Loucy (cell line): ENCODE results near the gene GNAQ.

Experiments
- H2AFZ ChIP-seq: fragments of 200-600 bp; sonication (generic); 2 replicates; pipeline ENCODE4 v1.6.0; 2016; ENCODE audit warnings: antibody characterized with exemption, mild to moderate bottlenecking, low read length, moderate library complexity
- H3F3A ChIP-seq: fragments of 200-600 bp; 2 replicates; pipeline ENCODE4 v1.6.0; 2016; ENCODE audit warnings: antibody characterized with exemption, low read depth, mild to moderate bottlenecking
- H3K27me3 ChIP-seq: fragments of 200-600 bp; sonication (generic); 2 replicates; pipeline ENCODE4 v1.6.1; 2014; ENCODE audit warnings: low read length, mild to moderate bottlenecking; ENCODE audit not compliant: insufficient read depth, poor library complexity, severe bottlenecking
- H3K36me3 ChIP-seq: fragments of 200-600 bp; sonication (generic); 2 replicates; pipeline ENCODE4 v1.6.1; 2016; ENCODE audit warnings: low read length; ENCODE audit not compliant: insufficient read depth
- H3K4me1 ChIP-seq: fragments of 200-600 bp; sonication (generic); 2 replicates; pipeline ENCODE4 v1.5.1; 2014; ENCODE audit warnings: low read length, mild to moderate bottlenecking; ENCODE audit not compliant: insufficient read depth, poor library complexity, severe bottlenecking
- H3K4me2 ChIP-seq: fragments of 200-600 bp; sonication (generic); 2 replicates; pipeline ENCODE4 v1.6.0; 2014; ENCODE audit warnings: antibody characterized with exemption, low read length, low read depth, mild to moderate bottlenecking; ENCODE audit not compliant: poor library complexity, severe bottlenecking
- H3K4me3 ChIP-seq: fragments of 200-600 bp; sonication (generic); 2 replicates; pipeline ENCODE4 v1.5.1; 2014; ENCODE audit warnings: low read length, mild to moderate bottlenecking, mixed read lengths; ENCODE audit not compliant: poor library complexity, severe bottlenecking
- H3K79me2 ChIP-seq: fragments of 200-600 bp; sonication (generic); 2 replicates; pipeline ENCODE4 v1.6.1; 2014; ENCODE audit warnings: low read length; ENCODE audit not compliant: insufficient read depth
- H3K9ac ChIP-seq: fragments of 200-600 bp; sonication (generic); 2 replicates; pipeline ENCODE4 v1.6.0; 2014; ENCODE audit warnings: mild to moderate bottlenecking, low read depth, low read length, moderate library complexity; ENCODE audit not compliant: poor library complexity, severe bottlenecking
- H3K9me2 ChIP-seq: fragments of 200-600 bp; sonication (generic); replicated peaks from 2 replicates; pipeline ENCODE4 v1.6.1; 2016; ENCODE audit warnings: low read depth, low read length, mixed read lengths
- H3K9me3 ChIP-seq: fragments of 200-600 bp; sonication (generic); 2 replicates; pipeline ENCODE4 v1.6.1; 2014; ENCODE audit warnings: mild to moderate bottlenecking, antibody characterized with exemption, low read length, low read depth; ENCODE audit not compliant: insufficient read depth
- H4K20me1 ChIP-seq: fragments of 200-600 bp; sonication (generic); 2 replicates; pipeline ENCODE4 v1.6.0; 2014; ENCODE audit warnings: antibody characterized with exemption, low read length, mild to moderate bottlenecking; ENCODE audit not compliant: insufficient read depth, poor library complexity, severe bottlenecking
- EZH2phosphoT487 ChIP-seq: fragments of 200-600 bp; IDR thresholded peaks from 2 replicates; pipeline ENCODE4 v1.6.1; 2018; ENCODE audit warnings: antibody characterized with exemption, mild to moderate bottlenecking, moderate library complexity, borderline replicate concordance
- TF ChIP-seq, protein P1 (sequence below): fragments of 200-600 bp; sonication (generic); conservative IDR thresholded peaks from 2 replicates; pipeline ENCODE4 v1.5.1; 2014; ENCODE audit warnings: mild to moderate bottlenecking, antibody characterized with exemption, low read length

The GNAQ gene

GRCh38 chr9:77677397-77677796 lies 354.2 kb downstream of the GNAQ start:
- H3K79me2 ChIP-seq: no peaks in the 10 kb centered on the region
- H3K4me1 ChIP-seq: no peaks in the 10 kb centered on the region
- no peaks in the 10 kb centered on the region for H3K9me2 ChIP-seq
- no peak overlapping the region for H3K9ac ChIP-seq
- H2AFZ ChIP-seq: no peak overlapping the region
- H3F3A ChIP-seq: no peaks in the 10 kb centered on the region
- no peaks in the 10 kb centered on the region for H3K9me3 ChIP-seq
- H3K27me3 ChIP-seq: no peaks in the 10 kb centered on the region
- TF ChIP-seq EZH2phosphoT487: no peak
- TF ChIP-seq, protein P1, sequence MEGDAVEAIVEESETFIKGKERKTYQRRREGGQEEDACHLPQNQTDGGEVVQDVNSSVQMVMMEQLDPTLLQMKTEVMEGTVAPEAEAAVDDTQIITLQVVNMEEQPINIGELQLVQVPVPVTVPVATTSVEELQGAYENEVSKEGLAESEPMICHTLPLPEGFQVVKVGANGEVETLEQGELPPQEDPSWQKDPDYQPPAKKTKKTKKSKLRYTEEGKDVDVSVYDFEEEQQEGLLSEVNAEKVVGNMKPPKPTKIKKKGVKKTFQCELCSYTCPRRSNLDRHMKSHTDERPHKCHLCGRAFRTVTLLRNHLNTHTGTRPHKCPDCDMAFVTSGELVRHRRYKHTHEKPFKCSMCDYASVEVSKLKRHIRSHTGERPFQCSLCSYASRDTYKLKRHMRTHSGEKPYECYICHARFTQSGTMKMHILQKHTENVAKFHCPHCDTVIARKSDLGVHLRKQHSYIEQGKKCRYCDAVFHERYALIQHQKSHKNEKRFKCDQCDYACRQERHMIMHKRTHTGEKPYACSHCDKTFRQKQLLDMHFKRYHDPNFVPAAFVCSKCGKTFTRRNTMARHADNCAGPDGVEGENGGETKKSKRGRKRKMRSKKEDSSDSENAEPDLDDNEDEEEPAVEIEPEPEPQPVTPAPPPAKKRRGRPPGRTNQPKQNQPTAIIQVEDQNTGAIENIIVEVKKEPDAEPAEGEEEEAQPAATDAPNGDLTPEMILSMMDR: no peak
- no peak overlapping the region for H3K4me2 ChIP-seq
- no peaks in the 10 kb centered on the region for H3K36me3 ChIP-seq
- H4K20me1 ChIP-seq: no peaks in the 10 kb centered on the region
- H3K4me3 ChIP-seq: no peak overlapping the region

DNA sequence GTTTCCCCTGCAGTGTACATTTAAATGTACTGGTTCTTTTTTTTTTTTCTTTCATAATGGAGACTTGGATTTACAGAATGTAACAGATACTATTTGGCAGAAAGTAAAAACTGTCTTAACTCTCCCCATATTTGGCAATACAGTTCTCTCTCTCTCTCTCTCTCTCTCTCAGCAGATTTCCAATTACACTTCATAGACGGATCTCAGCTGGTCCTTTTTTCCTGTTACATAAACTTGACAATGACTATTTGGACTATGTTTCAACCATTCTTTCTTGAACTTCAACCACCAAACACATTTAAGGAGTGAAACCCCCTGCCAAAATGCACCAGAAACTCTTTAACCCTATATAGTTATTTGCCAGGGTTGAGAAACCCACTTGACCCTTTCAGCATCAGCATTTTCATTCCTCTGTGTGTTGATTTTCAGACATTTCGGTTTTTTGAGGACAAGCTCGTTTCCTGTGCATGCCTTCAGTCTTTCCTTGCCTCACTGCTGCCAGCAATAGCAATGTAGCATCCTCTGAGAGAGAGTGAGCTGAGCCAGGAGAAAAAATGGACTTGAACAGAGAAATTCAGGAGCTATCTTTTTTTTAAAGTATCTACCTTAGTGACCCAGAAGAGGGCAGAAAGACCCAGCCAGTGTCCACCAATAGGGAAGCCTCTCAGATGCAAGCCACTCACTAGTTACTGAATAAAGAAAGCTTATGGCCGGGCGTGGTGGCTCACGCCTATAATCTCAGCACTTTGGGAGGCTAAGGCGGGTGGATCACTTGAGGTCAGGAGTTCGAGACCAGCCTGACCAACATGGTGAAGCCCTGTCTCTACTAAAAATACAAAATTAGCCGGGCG lies 357.4 kb downstream of the GNAQ start:
- no peaks in the 10 kb centered on the region for H3K79me2 ChIP-seq
- no peak for TF ChIP-seq EZH2phosphoT487
- TF ChIP-seq, protein P1: no peak
- no peak overlapping the region for H2AFZ ChIP-seq
- H3K4me3 ChIP-seq: no peak overlapping the region
- H3K9ac ChIP-seq: no peak overlapping the region
- H3K27me3 ChIP-seq: no peaks in the 10 kb centered on the region
- H3F3A ChIP-seq: no peaks in the 10 kb centered on the region
- no peaks in the 10 kb centered on the region for H3K9me2 ChIP-seq
- no peak overlapping the region for H3K4me2 ChIP-seq
- no peaks in the 10 kb centered on the region for H3K9me3 ChIP-seq
- H3K4me1 ChIP-seq: no peaks in the 10 kb centered on the region
- H4K20me1 ChIP-seq: no peaks in the 10 kb centered on the region
- H3K36me3 ChIP-seq: no peaks in the 10 kb centered on the region

- Histone ChIP-seq H2AFZ (no peak overlapping the region), H3K4me2 (no peak overlapping the region), H3K9me3 (no peaks in the 10 kb centered on the region), H3K79me2 (no peaks in the 10 kb centered on the region), H4K20me1 (no peaks in the 10 kb centered on the region), H3K27me3 (no peaks in the 10 kb centered on the region), H3K4me3 (no peak overlapping the region), H3K9ac (no peak overlapping the region), H3K9me2 (no peaks in the 10 kb centered on the region), H3K36me3 (no peaks in the 10 kb centered on the region), H3K4me1 (no peaks in the 10 kb centered on the region), H3F3A (no peaks in the 10 kb centered on the region)
- TF ChIP-seq, protein P1: no peak
- TF ChIP-seq EZH2phosphoT487: no peak
Observed at GRCh38 chr9:77672183-77672582, 359.4 kb downstream of the GNAQ start.
